Peyer's patch (tissue), 4 donors: ENCODE measurements around the gene UFC1.

Experiments
- CTCF ChIP-seq, 6 experiments: fragments of 450-650 bp in 4 of 6; fragments of 200-600 bp in 2 of 6; sonication (generic) in 1 of 6; IDR thresholded peaks; one replicate each; pipeline ENCODE4 v1.5.1; 2017 to 2019; ENCODE audit warnings: antibody characterized with exemption in 6 of 6, mild to moderate bottlenecking in 3 of 6, moderate library complexity in 1 of 6
- POLR2A ChIP-seq, 2 donors: fragments of 450-650 bp; IDR thresholded peaks; one replicate each; pipeline ENCODE4 v1.5.1; 2017; ENCODE audit warnings: antibody characterized with exemption in 2 of 2, mild to moderate bottlenecking in 2 of 2, moderate library complexity in 2 of 2

- TF ChIP-seq CTCF (IDR thresholded peaks at IDR 0.05) (no peak), POLR2A (IDR thresholded peaks at IDR 0.05) (peak in 1 of 2 donors; percentile 53)
These were observed 53.4 kb downstream of the UFC1 start for GRCh38 chr1:161207173-161207572.
